Activated CD4-positive, alpha-beta T cell treated with anti-CD3 and anti-CD28 coated beads for 48 hours (primary cell): ENCODE results near the gene PHKG2.
"Not testable (repeated sequence)": the region's sequence is repeated elsewhere in the genome, so short reads cannot be mapped to it uniquely, and the experiment has no call there.

Source experiments
- DNase-seq: peaks from one replicate; pipeline ENCODE4 v3.0.0-alpha.2; 2020

The PHKG2 gene

GRCh38 chr16:30747799-30748633 lies at the start of gene PHKG2:
Gene PHKG2, plus strand, starts transcription at chr16:30748425. Its CDS starts 396 bp downstream, at chr16:30748821.
- peak; percentile 99 for DNase-seq

GRCh38 chr16:30698816-30699614 lies 49.2 kb upstream of the PHKG2 start, which contains the start of gene SRCAP:
Gene SRCAP, plus strand, starts transcription at chr16:30699171. Its CDS starts 1,654 bp downstream, at chr16:30700825.
- DNase-seq, result peak; percentile 91

- DNase-seq, result no peak
These were observed 48.6 kb upstream of the PHKG2 start for GRCh38 chr16:30699615-30700099.

GRCh38 chr16:30700491-30700890 lies 47.7 kb upstream of the PHKG2 start:
- no peak for DNase-seq

GRCh38 chr16:30700971-30701370 lies 47.3 kb upstream of the PHKG2 start:
- DNase-seq, result no peak

GRCh38 chr16:30703071-30703470 lies 45.2 kb upstream of the PHKG2 start:
- not testable (repeated sequence) for DNase-seq

GRCh38 chr16:30703971-30704370 lies 44.3 kb upstream of the PHKG2 start:
- DNase-seq, result no peak

GRCh38 chr16:30706046-30706445 lies 42.2 kb upstream of the PHKG2 start:
- no peak for DNase-seq

GRCh38 chr16:30710971-30711370 lies 37.3 kb upstream of the PHKG2 start:
- DNase-seq, result no peak

- no peak for DNase-seq
These were observed 36.5 kb upstream of the PHKG2 start for GRCh38 chr16:30711712-30712111.

- DNase-seq, result peak; percentile 57
These were observed 32.3 kb upstream of the PHKG2 start for GRCh38 chr16:30715750-30716445.

GRCh38 chr16:30720086-30720485 lies 28.1 kb upstream of the PHKG2 start:
- no peak for DNase-seq

GRCh38 chr16:30720694-30721093 lies 27.5 kb upstream of the PHKG2 start:
- no peak for DNase-seq

- no peak for DNase-seq
These were observed 27.1 kb upstream of the PHKG2 start for GRCh38 chr16:30721167-30721566.

- DNase-seq, result no peak
These were observed 26.6 kb upstream of the PHKG2 start for GRCh38 chr16:30721606-30722005.

- no peak for DNase-seq
These were observed 25.8 kb upstream of the PHKG2 start for GRCh38 chr16:30722443-30722842.

- DNase-seq, result no peak
These were observed 25.3 kb upstream of the PHKG2 start for GRCh38 chr16:30722916-30723315.

- DNase-seq, result no peak
These were observed 24.4 kb upstream of the PHKG2 start for GRCh38 chr16:30723725-30724355.

GRCh38 chr16:30724641-30725417 lies 23.4 kb upstream of the PHKG2 start:
- no peak for DNase-seq

GRCh38 chr16:30725418-30725792 lies 22.8 kb upstream of the PHKG2 start:
- DNase-seq, result no peak

GRCh38 chr16:30728321-30728720 lies 19.9 kb upstream of the PHKG2 start:
- no peak for DNase-seq
